Lung (tissue), 12 donors: ENCODE results near the gene NPDC1. TPM values are rescaled to one million over a fixed set of nuclear protein-coding genes. Genes with fewer than 3 reads are reported as not detected.

Experiments
- ATAC-seq: fragments of 200-7000 bp; cut with Tn5 transposase; one replicate; pipeline ENCODE4 v1.9.1; 2020; ENCODE audit warnings: moderate number of reproducible peaks; ENCODE audit not compliant: insufficient read depth, low FRiP score
- DNase-seq, 3 donors: peaks; one replicate each; pipeline ENCODE4 v3.0.0-alpha.2; 2013 to 2017
- H3K27ac ChIP-seq, 2 donors: one replicate each; pipeline ENCODE4 v1.5.1; 2013; ENCODE audit warnings: mild to moderate bottlenecking in 2 of 2, moderate library complexity in 2 of 2, control low read depth in 1 of 2, inconsistent platforms in 1 of 2, low read depth in 1 of 2, low read length in 1 of 2
- H3K27me3 ChIP-seq, 3 donors: one replicate each; pipeline ENCODE4 v1.5.1; 2013; ENCODE audit warnings: low read length in 2 of 3; ENCODE audit not compliant: control insufficient read depth in 3 of 3, insufficient read depth in 3 of 3
- H3K36me3 ChIP-seq, 4 donors: one replicate each; pipeline ENCODE4 v1.5.1; 2013; ENCODE audit warnings: low read length in 4 of 4, mild to moderate bottlenecking in 1 of 4, moderate library complexity in 1 of 4; ENCODE audit not compliant: control insufficient read depth in 4 of 4, insufficient read depth in 4 of 4
- H3K4me1 ChIP-seq, 5 donors: one replicate each; pipeline ENCODE4 v1.5.1; 2013; ENCODE audit warnings: low read length in 5 of 5, mild to moderate bottlenecking in 2 of 5, moderate library complexity in 1 of 5; ENCODE audit not compliant: control insufficient read depth in 5 of 5, insufficient read depth in 5 of 5
- H3K4me3 ChIP-seq: one replicate; pipeline ENCODE4 v1.5.1; 2013; ENCODE audit warnings: mild to moderate bottlenecking, control low read depth, moderate library complexity
- H3K9ac ChIP-seq, 2 donors: one replicate each; pipeline ENCODE4 v1.5.1; 2013; ENCODE audit warnings: low read length in 2 of 2, control low read depth in 1 of 2; ENCODE audit not compliant: insufficient read depth in 1 of 2
- H3K9me3 ChIP-seq, 4 donors: one replicate each; pipeline ENCODE4 v1.5.1; 2013; ENCODE audit warnings: low read length in 3 of 4, mild to moderate bottlenecking in 1 of 4, moderate library complexity in 1 of 4; ENCODE audit not compliant: control insufficient read depth in 4 of 4, insufficient read depth in 3 of 4
- WGBS, 2 donors: extraction: QIAGEN DNeasy Blood & Tissue Kit; methylation state at CpG; one replicate each; pipeline ENCODE4 v1.1.7; 2013; 5-methylcytosine and 5-hydroxymethylcytosine counted together
- polyA plus RNA-seq, 2 donors: library from polyadenylated mRNA; stranded (reverse); fragments of 200-250 nt; gene quantifications; one replicate each; pipeline ENCODE4 v1.2.1, GENCODE V29; 2013
- total RNA-seq, 2 donors: library from RNA; depleted of rRNA in 1 of 2; stranded (reverse); fragments of >200 nt in 1 of 2; gene quantifications; one replicate each; pipeline ENCODE4 v1.2.1, GENCODE V29; 2014 to 2021
- TF ChIP-seq, protein P1 (sequence below): IDR thresholded peaks from 2 replicates; pipeline ENCODE4 v1.5.1; 2012; ENCODE audit warnings: mild to moderate bottlenecking; ENCODE audit errors: control extremely low read depth, extremely low read depth
- donor health status: control.
- donor health status: control.
- donor health status: Bipolar disorder and iron deficiency.
- donor health status: healthy.
- donor health status: DM: yes; HTN: yes; CAD: no.

The NPDC1 gene
- total and polyA plus RNA-seq, 4 donors = 28.7 to 99.3 (median 68.3) TPM

- 17 to 60% methylated on average over 31 to 40 of the region's 40 CpGs for WGBS, 2 donors
- ATAC-seq (no peak), DNase-seq (peak in 1 of 3 donors; percentile 33)
- H3K4me3 ChIP-seq = no peak overlapping the region
- no peaks in the 10 kb centered on the region for H3K9me3 ChIP-seq
- H3K27ac ChIP-seq = no peak overlapping the region
- peaks cover 0 to 13% (median 0%) of the 10 kb centered on the region in 4 donors for H3K36me3 ChIP-seq
- TF ChIP-seq, protein P1, sequence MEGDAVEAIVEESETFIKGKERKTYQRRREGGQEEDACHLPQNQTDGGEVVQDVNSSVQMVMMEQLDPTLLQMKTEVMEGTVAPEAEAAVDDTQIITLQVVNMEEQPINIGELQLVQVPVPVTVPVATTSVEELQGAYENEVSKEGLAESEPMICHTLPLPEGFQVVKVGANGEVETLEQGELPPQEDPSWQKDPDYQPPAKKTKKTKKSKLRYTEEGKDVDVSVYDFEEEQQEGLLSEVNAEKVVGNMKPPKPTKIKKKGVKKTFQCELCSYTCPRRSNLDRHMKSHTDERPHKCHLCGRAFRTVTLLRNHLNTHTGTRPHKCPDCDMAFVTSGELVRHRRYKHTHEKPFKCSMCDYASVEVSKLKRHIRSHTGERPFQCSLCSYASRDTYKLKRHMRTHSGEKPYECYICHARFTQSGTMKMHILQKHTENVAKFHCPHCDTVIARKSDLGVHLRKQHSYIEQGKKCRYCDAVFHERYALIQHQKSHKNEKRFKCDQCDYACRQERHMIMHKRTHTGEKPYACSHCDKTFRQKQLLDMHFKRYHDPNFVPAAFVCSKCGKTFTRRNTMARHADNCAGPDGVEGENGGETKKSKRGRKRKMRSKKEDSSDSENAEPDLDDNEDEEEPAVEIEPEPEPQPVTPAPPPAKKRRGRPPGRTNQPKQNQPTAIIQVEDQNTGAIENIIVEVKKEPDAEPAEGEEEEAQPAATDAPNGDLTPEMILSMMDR = no peak
- H3K27me3 ChIP-seq = no peaks in the 10 kb centered on the region
- peaks cover 0 to 37% (median 15%) of the 10 kb centered on the region in 5 donors for H3K4me1 ChIP-seq
- H3K9ac ChIP-seq = no peak overlapping the region
Observed at GRCh38 chr9:136994888-136995230, 51.1 kb downstream of the NPDC1 start.

GRCh38 chr9:136994180-136994887, 51.6 kb downstream of the NPDC1 start:
- Histone ChIP-seq H3K36me3 (peaks cover 0 to 13% (median 0%) of the 10 kb centered on the region in 4 donors), H3K9me3 (no peaks in the 10 kb centered on the region), H3K27ac (no peak overlapping the region), H3K4me3 (no peak overlapping the region), H3K9ac (no peak overlapping the region), H3K4me1 (peaks cover 0 to 37% (median 15%) of the 10 kb centered on the region in 5 donors), H3K27me3 (no peaks in the 10 kb centered on the region)
- TF ChIP-seq, protein P1 = no peak
- DNase-seq = no peak
- ATAC-seq = no peak
- 71 to 75% methylated on average over 54 of the region's 54 CpGs for WGBS, 2 donors

DNA sequence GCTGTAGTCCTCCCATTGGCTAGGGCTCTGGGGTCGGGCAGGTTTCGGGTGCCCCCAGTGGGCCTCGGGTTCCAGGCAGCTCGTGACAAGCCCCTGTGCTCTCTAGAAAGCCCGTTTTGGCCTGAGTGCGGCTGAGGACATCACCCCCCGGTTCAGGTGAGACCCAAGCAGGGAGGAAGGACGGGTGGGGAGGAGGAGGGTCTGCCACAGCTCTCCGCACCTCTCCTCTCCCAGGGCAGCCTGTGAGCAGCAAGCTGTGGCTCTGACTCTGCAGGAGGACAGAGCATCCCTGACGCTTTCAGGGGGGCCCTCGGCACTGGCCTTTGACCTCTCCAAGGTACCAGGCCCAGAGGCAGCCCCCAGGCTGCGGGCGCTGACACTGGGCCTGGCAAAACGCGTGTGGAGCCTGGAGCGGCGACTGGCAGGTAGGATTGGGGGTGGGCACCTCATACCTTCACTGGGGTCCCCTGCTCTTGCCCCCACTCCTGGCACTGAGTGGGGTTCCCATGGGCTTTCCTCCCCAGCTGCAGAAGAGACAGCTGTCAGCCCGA, 53.1 kb downstream of the NPDC1 start:
- H3K9me3 ChIP-seq = no peaks in the 10 kb centered on the region
- H3K9ac ChIP-seq = no peak overlapping the region
- DNase-seq (no peak), ATAC-seq (no peak)
- H3K4me1 ChIP-seq = peaks cover 0 to 37% (median 15%) of the 10 kb centered on the region in 5 donors
- peaks cover 0 to 13% (median 0%) of the 10 kb centered on the region in 4 donors for H3K36me3 ChIP-seq
- TF ChIP-seq, protein P1 = no peak
- 41 to 45% methylated on average over 17 to 18 of the region's 18 CpGs for WGBS, 2 donors
- no peaks in the 10 kb centered on the region for H3K27me3 ChIP-seq
- H3K27ac ChIP-seq = peak overlapping the region; percentile 34 to 81
- H3K4me3 ChIP-seq = peak overlapping the region; percentile 66
